PFSK-1 (cell line): ENCODE measurements around the gene NXT1.

Experiments
- POLR2AphosphoS5 ChIP-seq: IDR thresholded peaks from 2 replicates; pipeline ENCODE4 v1.6.1; 2012; ENCODE audit warnings: low read depth, mild to moderate bottlenecking, control low read depth, low read length, moderate library complexity
- REST ChIP-seq, 2 experiments: IDR thresholded peaks; 2 replicates each; pipeline versions ENCODE4 v1.6.1 to v1.8.0; 2011 to 2012; ENCODE audit warnings: low read depth in 2 of 2, low read length in 2 of 2, control low read depth in 1 of 2, inconsistent platforms in 1 of 2, mild to moderate bottlenecking in 1 of 2, moderate library complexity in 1 of 2; ENCODE audit not compliant: insufficient read depth in 1 of 2
- TAF1 ChIP-seq: IDR thresholded peaks from 2 replicates; pipeline ENCODE4 v1.6.1; 2012; ENCODE audit warnings: low read length, control low read depth, borderline replicate concordance; ENCODE audit not compliant: insufficient read depth

GRCh38 chr20:23334111-23334510 lies 16.5 kb upstream of the NXT1 start:
- no peak for TF ChIP-seq POLR2AphosphoS5
- TF ChIP-seq TAF1, result no peak
- TF ChIP-seq REST (IDR thresholded peaks at IDR 0.05; ENCODE audit: insufficient read depth in 1 of 2, low read depth in 2 of 2, low read length in 2 of 2), result no peak
